Subcutaneous adipose tissue (tissue), 4 donors: Measurements from ENCODE around the gene PDE6G. TPM values are rescaled to one million over a fixed set of nuclear protein-coding genes. Genes with fewer than 3 reads are reported as not detected.

ENCODE experiments used
- total RNA-seq, 4 donors: library from RNA; depleted of rRNA; stranded (reverse); fragments of >200 nt; gene quantifications; one replicate each; pipeline ENCODE4 v1.1.0, GENCODE V29; 2016
- TF ChIP-seq, protein P1 (sequence below): fragments of 450-650 bp; IDR thresholded peaks from one replicate; pipeline ENCODE4 v1.5.1; 2016; ENCODE audit warnings: low read depth, mild to moderate bottlenecking, control low read depth, antibody characterized with exemption, moderate library complexity

Gene PDE6G
- total RNA-seq, 4 donors from 2014 or later = 2.7 TPM; not detected in 3

DNA sequence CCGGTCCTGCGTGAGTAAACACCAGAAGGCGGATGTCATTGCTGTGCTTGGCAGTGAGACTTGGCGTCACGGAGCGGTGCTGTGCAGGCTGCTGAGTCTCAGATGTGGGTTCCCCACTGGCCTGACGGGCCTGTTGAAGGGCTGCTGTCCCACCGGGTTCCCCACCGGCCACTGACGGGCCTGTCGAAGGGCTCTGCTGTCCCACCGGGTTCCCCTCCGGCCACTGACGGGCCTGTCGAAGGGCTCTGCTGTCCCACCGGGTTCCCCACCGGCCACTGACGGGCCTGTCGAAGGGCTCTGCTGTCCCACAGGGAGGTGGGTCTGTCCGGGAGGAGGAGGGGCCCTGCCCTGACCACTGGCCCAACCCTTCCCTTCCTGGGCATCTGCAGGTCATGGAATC, 30.3 kb upstream of the PDE6G start:
- TF ChIP-seq, protein P1, sequence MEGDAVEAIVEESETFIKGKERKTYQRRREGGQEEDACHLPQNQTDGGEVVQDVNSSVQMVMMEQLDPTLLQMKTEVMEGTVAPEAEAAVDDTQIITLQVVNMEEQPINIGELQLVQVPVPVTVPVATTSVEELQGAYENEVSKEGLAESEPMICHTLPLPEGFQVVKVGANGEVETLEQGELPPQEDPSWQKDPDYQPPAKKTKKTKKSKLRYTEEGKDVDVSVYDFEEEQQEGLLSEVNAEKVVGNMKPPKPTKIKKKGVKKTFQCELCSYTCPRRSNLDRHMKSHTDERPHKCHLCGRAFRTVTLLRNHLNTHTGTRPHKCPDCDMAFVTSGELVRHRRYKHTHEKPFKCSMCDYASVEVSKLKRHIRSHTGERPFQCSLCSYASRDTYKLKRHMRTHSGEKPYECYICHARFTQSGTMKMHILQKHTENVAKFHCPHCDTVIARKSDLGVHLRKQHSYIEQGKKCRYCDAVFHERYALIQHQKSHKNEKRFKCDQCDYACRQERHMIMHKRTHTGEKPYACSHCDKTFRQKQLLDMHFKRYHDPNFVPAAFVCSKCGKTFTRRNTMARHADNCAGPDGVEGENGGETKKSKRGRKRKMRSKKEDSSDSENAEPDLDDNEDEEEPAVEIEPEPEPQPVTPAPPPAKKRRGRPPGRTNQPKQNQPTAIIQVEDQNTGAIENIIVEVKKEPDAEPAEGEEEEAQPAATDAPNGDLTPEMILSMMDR = no peak

DNA sequence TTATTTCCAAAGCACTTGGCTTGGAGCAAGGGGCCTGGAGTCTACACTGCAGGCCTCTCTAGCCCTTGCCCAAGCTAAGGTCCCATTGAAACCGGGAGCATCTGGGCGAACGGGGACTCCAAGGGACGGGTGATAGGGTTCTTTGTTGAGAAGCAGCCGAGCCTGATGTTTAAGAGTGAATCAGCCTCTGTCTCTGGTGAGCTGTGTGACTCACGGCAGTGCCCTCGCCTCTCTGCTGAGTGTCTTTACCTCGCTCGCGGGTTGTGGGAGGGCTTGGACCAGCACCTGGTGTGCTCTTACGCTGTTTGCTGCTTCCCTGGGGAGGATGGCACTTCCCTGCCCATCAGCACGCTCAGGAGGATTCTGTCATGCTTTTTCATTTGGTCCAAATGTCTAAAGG, 28.8 kb upstream of the PDE6G start:
- TF ChIP-seq, protein P1 = no peak

DNA sequence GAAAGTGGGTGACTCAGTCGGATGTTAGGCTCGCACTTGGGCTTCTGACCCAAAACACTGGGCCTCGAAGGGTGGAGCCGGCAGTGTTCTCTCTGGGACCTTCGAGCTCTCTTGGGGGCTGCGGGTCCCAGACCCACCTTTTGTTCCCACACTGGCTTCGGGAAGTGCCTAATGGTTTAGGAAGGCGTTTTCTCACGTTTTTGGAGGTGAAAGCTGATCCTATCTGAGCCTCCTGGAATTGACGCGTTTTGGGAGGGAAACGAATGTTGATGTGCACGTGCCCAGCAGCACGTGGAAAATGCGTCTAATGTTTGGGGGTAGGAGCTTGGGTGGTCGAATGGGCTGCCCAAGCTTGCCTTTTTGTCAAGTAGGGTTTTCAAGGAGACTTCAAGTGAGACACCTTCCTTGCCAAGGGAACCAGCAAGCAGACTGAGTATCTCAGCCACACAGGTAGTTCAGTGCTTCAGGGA, 28.1 kb upstream of the PDE6G start:
- TF ChIP-seq, protein P1 = no peak

DNA sequence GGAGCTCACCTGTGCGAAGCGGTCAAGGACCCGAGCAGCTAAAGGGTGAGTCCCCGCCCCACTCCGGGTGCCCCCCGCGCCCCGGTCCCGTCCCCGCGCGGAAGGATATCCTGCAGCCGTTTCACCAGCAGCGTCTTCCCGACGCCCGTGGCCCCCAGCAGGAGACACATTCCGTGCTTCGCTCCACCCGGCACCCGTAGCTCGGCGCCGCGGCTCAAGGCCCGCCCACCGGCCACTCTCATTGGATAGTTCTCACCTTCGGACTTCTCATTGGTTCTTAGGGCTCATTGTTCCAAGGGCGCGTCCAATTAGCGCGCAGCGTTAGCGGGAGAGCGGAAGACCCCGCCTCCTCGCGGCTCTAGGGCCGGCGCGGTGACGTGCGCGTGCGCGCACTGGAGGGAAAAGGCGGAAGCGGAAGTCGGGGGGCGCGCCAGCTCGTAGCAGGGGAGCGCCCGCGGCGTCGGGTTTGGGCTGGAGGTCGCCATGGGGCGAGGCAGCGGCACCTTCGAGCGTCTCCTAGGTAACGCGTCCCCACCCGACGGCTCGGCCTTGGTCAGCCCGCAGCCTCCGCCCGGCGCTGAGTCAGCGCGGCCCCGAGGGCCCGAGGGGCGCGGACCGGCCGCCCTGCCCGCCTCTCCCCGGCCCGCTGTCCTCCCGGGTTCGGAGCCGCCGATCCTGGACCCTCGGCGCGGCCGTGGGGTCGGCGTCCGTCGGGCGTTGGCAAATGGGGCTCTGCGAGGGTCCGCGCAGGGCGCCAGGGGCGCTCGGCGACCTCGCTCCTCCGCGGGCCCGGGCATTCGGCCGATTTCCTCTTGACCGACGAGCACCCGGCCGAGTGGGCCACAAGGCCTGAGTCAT, 27.5 kb upstream of the PDE6G start, which contains the start of the genes ARL16 and HGS:
Gene ARL16 (minus strand): TSS at position 214 of the 858 bp plus-strand sequence. CDS start 44 bp downstream, at position 170.
Gene HGS (plus strand): TSS at position 428 of the 858 bp plus-strand sequence. CDS start 56 bp downstream, at position 484.
- TF ChIP-seq, protein P1 = no peak

DNA sequence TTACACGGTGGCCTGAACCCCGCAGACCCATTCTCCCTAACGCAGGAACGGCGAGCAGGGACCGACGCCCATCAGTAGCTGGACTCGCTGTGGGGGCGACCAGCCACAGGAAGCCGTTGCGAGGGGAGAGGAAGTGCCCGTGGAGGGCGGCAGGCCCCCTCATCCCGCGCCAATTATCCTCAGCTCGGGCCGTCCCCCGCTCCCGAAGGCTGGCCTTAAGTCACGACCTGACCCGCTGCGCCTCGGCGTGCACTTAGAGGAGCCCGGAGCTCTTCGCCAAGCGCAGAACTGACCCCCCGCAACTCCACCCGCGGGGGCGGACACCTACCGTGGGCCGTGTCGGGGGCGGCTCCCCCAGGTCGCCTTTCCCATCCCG, 26.9 kb upstream of the PDE6G start:
- TF ChIP-seq, protein P1 = no peak

DNA sequence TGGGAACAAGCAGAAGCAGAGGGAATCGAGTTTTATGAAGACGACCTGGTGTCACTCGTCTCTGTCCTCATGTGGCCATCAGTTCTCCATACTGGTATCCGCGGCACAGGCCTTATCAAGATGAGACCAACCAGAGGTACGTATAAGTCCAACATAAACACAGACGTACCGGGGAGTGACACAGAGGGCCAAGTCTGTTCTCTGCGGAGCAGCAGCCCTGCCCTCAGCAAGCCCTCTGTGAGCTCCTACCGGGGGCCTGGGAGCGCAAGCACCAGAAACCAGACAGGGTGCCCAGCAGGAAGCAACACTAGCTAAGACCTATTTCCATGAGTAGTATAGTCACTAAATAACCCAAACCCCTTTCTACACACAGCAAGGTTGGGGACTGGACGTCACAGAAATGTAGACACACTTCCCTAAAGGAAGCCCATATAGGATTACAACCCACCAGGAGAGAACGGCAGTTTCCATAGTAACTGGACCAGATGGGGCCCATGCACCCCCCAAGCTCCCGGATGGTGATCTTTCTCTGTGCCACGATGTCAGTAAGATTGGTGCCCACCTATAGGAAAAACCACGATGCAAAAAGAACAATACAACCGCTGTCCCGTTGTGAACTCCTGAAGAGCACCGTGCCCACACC, 26.3 kb upstream of the PDE6G start:
- TF ChIP-seq, protein P1 = no peak

DNA sequence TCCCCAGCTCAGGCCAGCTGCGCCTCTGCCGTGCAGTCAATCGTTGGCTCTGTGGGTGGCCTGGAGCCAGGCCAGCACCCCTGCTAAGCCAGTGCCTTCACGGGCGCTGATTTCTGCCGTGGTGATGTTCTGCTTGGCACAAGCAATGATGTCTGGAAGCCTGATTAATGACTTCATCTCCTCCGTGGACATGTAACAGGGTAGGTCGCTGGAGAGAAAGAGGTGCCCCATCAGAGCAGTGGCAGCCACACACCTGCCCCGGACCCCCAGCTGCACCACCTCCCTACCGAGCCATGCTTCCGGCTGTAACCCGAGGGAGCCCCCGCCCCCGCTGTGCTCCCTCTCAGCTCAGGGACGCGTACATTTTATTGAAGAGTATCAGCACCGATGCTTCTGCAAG, 25.3 kb upstream of the PDE6G start:
- TF ChIP-seq, protein P1 = no peak
